Prostate gland (tissue), 2 donors: Measurements from ENCODE around the gene MSRB3. TPM values are rescaled to one million over a fixed set of nuclear protein-coding genes. Genes with fewer than 3 reads are reported as not detected.

Experiments used
- DNase-seq: peaks from one replicate; pipeline ENCODE4 v3.0.0-alpha.2; 2019; ENCODE audit warnings: low spot score
- H3K27ac ChIP-seq, 2 donors: fragments of 200-600 bp; sonication (generic); 2 replicates each; pipeline ENCODE4 v1.5.1; 2017 to 2019
- H3K27me3 ChIP-seq: fragments of 200-600 bp; sonication (generic); replicated peaks from 2 replicates; pipeline ENCODE4 v1.5.1; 2019; ENCODE audit not compliant: insufficient read depth
- H3K36me3 ChIP-seq, 2 donors: fragments of 200-600 bp; sonication (generic); 1 replicate in 1 of 2; 2 replicates in 1 of 2; pipeline versions ENCODE4 v1.5.1 to v1.8.1; 2017 to 2019
- H3K4me1 ChIP-seq: fragments of 200-600 bp; sonication (generic); replicated peaks from 2 replicates; pipeline ENCODE4 v1.5.1; 2019
- H3K4me3 ChIP-seq, 2 donors: fragments of 200-600 bp; sonication (generic); 2 replicates each; pipeline ENCODE4 v1.5.1; 2017 to 2019
- H3K9me3 ChIP-seq: fragments of 200-600 bp; sonication (generic); 2 replicates; pipeline ENCODE4 v1.5.1; 2017
- POLR2A ChIP-seq: fragments of 450-650 bp; IDR thresholded peaks from one replicate; pipeline ENCODE4 v1.6.1; 2016; ENCODE audit warnings: antibody characterized with exemption, mild to moderate bottlenecking
- POLR2AphosphoS5 ChIP-seq: sonication (generic); formaldehyde crosslinking; IDR thresholded peaks from one replicate; pipeline ENCODE4 v1.6.1; 2017; ENCODE audit warnings: antibody characterized with exemption
- WGBS: methylation state at CpG from one replicate; pipeline ENCODE4 v1.1.5; 2018; 5-methylcytosine and 5-hydroxymethylcytosine counted together
- intact Hi-C: fragments of 100-400 bp; cut with DNase I; formaldehyde crosslinking; loops from one replicate; pipeline ENCODE4 v1.14.2; 2022
- total RNA-seq, 2 donors: library from RNA; depleted of rRNA; stranded (reverse); fragments of >200 nt; gene quantifications; one replicate each; pipeline ENCODE4 v1.1.0, GENCODE V29; 2016
- TF ChIP-seq, protein P1 (sequence below), 4 experiments: fragments of 200-600 bp in 2 of 4; fragments of 450-650 bp in 2 of 4; sonication (generic) in 2 of 4; IDR thresholded peaks; 1 replicate in 3 of 4; 2 replicates in 1 of 4; pipeline ENCODE4 v1.5.1; 2016 to 2019; ENCODE audit warnings: antibody characterized with exemption in 4 of 4, mild to moderate bottlenecking in 2 of 4, moderate library complexity in 2 of 4

The MSRB3 gene
- total RNA-seq, 2 donors from 2014 or later, result 32.2 to 42.9 TPM

GRCh38 chr12:65504417-65504816, 225.9 kb downstream of the MSRB3 start:
- Histone ChIP-seq H3K4me1 (no peaks in the 10 kb centered on the region), H3K27me3 (no peaks in the 10 kb centered on the region), H3K4me3 (no peak overlapping the region), H3K27ac (no peak overlapping the region), H3K36me3 (no peaks in the 10 kb centered on the region), H3K9me3 (no peaks in the 10 kb centered on the region)
- no peak for DNase-seq
- TF ChIP-seq POLR2AphosphoS5, result no peak
- TF ChIP-seq, protein P1, sequence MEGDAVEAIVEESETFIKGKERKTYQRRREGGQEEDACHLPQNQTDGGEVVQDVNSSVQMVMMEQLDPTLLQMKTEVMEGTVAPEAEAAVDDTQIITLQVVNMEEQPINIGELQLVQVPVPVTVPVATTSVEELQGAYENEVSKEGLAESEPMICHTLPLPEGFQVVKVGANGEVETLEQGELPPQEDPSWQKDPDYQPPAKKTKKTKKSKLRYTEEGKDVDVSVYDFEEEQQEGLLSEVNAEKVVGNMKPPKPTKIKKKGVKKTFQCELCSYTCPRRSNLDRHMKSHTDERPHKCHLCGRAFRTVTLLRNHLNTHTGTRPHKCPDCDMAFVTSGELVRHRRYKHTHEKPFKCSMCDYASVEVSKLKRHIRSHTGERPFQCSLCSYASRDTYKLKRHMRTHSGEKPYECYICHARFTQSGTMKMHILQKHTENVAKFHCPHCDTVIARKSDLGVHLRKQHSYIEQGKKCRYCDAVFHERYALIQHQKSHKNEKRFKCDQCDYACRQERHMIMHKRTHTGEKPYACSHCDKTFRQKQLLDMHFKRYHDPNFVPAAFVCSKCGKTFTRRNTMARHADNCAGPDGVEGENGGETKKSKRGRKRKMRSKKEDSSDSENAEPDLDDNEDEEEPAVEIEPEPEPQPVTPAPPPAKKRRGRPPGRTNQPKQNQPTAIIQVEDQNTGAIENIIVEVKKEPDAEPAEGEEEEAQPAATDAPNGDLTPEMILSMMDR (IDR thresholded peaks at IDR 0.05), result no peak
- TF ChIP-seq POLR2A, result no peak
- intact Hi-C loops, result no loop called here
- WGBS, result 88% methylated on average over 1 of the region's 1 CpG

DNA sequence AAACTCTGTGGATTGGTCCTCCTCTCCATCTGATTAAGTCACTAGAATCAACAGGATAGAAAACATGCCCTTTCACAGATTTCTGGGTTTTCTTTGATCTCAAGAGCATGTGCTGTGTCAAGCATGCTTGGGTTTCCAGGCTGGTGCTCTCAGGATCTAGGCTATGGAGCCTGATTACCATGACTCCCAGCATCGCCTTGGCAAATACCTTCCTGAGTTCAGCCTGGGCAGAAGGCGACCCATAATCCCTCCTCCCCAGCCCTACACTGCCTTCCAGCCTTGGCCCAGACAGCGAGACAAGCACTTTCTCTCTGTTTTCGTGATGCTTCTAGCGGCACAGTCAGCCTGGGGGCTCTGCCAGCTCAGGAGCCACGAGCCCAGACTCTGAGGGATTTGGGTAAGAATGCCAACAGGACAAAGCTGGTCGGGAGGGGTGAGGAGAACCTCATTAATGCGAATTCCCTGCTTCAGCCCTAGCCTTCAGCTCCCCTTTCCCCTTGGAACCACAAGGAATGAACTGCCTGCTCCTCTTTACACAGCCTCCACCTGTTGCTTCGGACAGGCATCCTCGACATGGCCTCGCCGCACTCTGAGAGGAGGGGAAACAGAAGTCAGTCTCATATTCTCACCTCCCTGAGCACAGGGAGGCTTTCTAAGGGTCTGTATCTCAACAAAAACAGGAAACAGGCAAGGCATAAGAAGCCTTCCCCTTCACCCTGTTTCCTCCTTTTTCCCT, 227.1 kb downstream of the MSRB3 start:
- no peaks in the 10 kb centered on the region for H3K9me3 ChIP-seq
- intact Hi-C loops, result no loop called here

DNA sequence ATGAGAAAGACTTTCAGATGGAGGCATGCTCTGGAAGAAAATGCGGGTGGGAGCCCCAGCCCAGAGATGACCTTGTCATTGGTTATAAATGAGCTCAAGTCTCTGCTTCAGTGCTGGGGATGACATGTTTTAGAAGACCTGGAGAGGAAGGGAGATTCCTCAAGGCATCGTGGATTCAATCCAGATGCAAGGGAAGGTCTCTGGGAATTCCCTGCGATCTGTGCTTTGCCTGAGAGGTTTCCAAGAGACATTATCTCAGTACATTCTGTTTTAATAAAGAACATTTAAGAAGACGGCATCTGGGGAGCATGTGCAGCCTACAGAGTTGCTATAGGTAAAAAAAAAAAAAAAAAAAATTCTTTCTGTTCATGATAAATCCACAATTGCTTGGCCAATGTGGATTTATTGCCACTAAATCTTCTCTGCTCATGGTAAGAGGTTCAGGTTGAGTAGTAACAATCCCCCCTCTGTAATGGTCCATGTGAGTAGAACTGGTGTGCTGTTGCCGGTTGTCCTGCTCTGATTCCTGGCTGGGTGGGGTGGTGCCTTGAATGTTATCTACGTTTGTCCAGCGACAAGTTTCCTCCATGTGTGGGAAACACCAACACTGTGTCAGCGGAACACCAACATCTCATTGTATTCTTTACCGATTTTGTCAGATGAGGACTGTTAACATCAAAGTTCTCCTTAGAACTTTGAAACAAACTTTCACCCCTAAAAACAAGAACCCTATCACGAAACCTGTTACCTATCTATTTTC, 230.0 kb downstream of the MSRB3 start:
- Histone ChIP-seq H3K4me3 (no peak overlapping the region), H3K27ac (no peak overlapping the region), H3K9me3 (no peaks in the 10 kb centered on the region), H3K36me3 (no peaks in the 10 kb centered on the region), H3K4me1 (no peaks in the 10 kb centered on the region), H3K27me3 (no peaks in the 10 kb centered on the region)
- DNase-seq, result no peak
- 87% methylated on average over 10 of the region's 10 CpGs for WGBS
- intact Hi-C loops, result no loop called here
- TF ChIP-seq POLR2AphosphoS5 (no peak), POLR2A (no peak)
- TF ChIP-seq, protein P1 (IDR thresholded peaks at IDR 0.05), result no peak

More for the DNA sequence above, 227.1 kb downstream of the MSRB3 start:
- H3K36me3 ChIP-seq, result no peaks in the 10 kb centered on the region
- H3K4me3 ChIP-seq, result no peak overlapping the region
- 70% methylated on average over 12 of the region's 12 CpGs for WGBS
- no peak overlapping the region for H3K27ac ChIP-seq
- TF ChIP-seq, protein P1 (IDR thresholded peaks at IDR 0.05), result no peak
- no peak for TF ChIP-seq POLR2AphosphoS5
- no peak for DNase-seq
- no peaks in the 10 kb centered on the region for H3K4me1 ChIP-seq
- H3K27me3 ChIP-seq, result no peaks in the 10 kb centered on the region

DNA sequence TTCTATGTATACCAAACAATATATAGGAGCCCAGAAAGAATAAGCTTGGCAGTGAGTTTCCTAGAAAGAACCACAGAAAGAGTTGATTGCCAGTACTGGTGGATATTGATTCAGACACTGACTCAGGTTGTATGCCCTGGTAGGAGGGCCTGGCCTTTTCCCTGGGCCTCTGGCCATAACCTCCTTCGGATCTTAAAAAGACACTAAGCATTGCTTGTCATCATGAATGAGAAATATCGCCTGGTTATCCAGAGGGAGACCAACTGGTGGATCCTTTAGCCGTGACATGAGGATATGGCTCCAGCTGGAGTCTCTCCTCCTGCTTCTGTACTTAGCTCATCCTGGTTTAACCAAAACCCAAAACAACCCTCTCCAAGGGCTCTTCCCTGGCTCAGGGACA, 231.5 kb downstream of the MSRB3 start:
- no peak overlapping the region for H3K4me3 ChIP-seq
- no peaks in the 10 kb centered on the region for H3K9me3 ChIP-seq
- WGBS, result 83% methylated on average over 3 of the region's 3 CpGs
- TF ChIP-seq POLR2A, result no peak
- TF ChIP-seq, protein P1 (IDR thresholded peaks at IDR 0.05), result no peak
- no peak for TF ChIP-seq POLR2AphosphoS5
- intact Hi-C loops, result no loop called here
- no peaks in the 10 kb centered on the region for H3K36me3 ChIP-seq
- DNase-seq, result no peak
- no peaks in the 10 kb centered on the region for H3K27me3 ChIP-seq
- H3K27ac ChIP-seq, result no peak overlapping the region
- no peaks in the 10 kb centered on the region for H3K4me1 ChIP-seq
